GM19467 (cell line): Measurements from ENCODE around the gene SLCO1C1.
"Not testable (repeated sequence)": the region's sequence is repeated elsewhere in the genome, so short reads cannot be mapped to it uniquely, and the experiment has no call there.

Experiments used
- ATAC-seq: cut with Tn5 transposase; IDR thresholded peaks from one replicate; pipeline ENCODE4 v1.9.1; 2021; ENCODE audit warnings: mild to moderate bottlenecking, moderate library complexity; ENCODE audit not compliant: unreplicated experiment

Gene SLCO1C1

GRCh38 chr12:20695232-20695631, at the start of gene SLCO1C1:
Gene SLCO1C1, plus strand, starts transcription at chr12:20695332. Its CDS starts 4,245 bp downstream, at chr12:20699577.
- no peak for ATAC-seq

- ATAC-seq: no peak
Observed at GRCh38 chr12:20646239-20646827, 48.8 kb upstream of the SLCO1C1 start.

GRCh38 chr12:20653871-20654270, 41.3 kb upstream of the SLCO1C1 start:
- ATAC-seq: no peak

GRCh38 chr12:20656600-20656999, 38.5 kb upstream of the SLCO1C1 start:
- ATAC-seq: no peak

GRCh38 chr12:20657496-20657895, 37.6 kb upstream of the SLCO1C1 start:
- no peak for ATAC-seq

- no peak for ATAC-seq
Observed at GRCh38 chr12:20681334-20681733, 13.8 kb upstream of the SLCO1C1 start.

- ATAC-seq: no peak
Observed at GRCh38 chr12:20696181-20696905, 1.2 kb downstream of the SLCO1C1 start.

- ATAC-seq: no peak
Observed at GRCh38 chr12:20701106-20701505, 6.0 kb downstream of the SLCO1C1 start.

- no peak for ATAC-seq
Observed at GRCh38 chr12:20704860-20705259, 9.7 kb downstream of the SLCO1C1 start.

- ATAC-seq: no peak
Observed at GRCh38 chr12:20711846-20712245, 16.7 kb downstream of the SLCO1C1 start.

GRCh38 chr12:20716037-20716436, 20.9 kb downstream of the SLCO1C1 start:
- no peak for ATAC-seq

- ATAC-seq: no peak
Observed at GRCh38 chr12:20716985-20717384, 21.9 kb downstream of the SLCO1C1 start.

- ATAC-seq: no peak
Observed at GRCh38 chr12:20718294-20718693, 23.2 kb downstream of the SLCO1C1 start.

GRCh38 chr12:20722142-20722541, 27.0 kb downstream of the SLCO1C1 start:
- no peak for ATAC-seq

- no peak for ATAC-seq
Observed at GRCh38 chr12:20731274-20731673, 36.1 kb downstream of the SLCO1C1 start.

- ATAC-seq: no peak
Observed at GRCh38 chr12:20740972-20741371, 45.8 kb downstream of the SLCO1C1 start.

GRCh38 chr12:20748198-20748597, 53.1 kb downstream of the SLCO1C1 start:
- ATAC-seq: no peak

- ATAC-seq: no peak
Observed at GRCh38 chr12:20751046-20751445, 55.9 kb downstream of the SLCO1C1 start.

GRCh38 chr12:20777420-20777819, 82.3 kb downstream of the SLCO1C1 start:
- ATAC-seq: no peak

- no peak for ATAC-seq
Observed at GRCh38 chr12:20778969-20779368, 83.8 kb downstream of the SLCO1C1 start.

- ATAC-seq: not testable (repeated sequence)
Observed at GRCh38 chr12:20779971-20780370, 84.8 kb downstream of the SLCO1C1 start.

GRCh38 chr12:20783796-20784357, 88.7 kb downstream of the SLCO1C1 start:
- ATAC-seq: not testable (repeated sequence)
